ENCODE measurements around the gene AMN. TPM values are rescaled to one million over a fixed set of nuclear protein-coding genes. Genes with fewer than 3 reads are reported as not detected.

The AMN gene
- total RNA-seq, 6 donors from 2014 or later, result 14.9 to 56.6 (median 31.6) TPM

DNA sequence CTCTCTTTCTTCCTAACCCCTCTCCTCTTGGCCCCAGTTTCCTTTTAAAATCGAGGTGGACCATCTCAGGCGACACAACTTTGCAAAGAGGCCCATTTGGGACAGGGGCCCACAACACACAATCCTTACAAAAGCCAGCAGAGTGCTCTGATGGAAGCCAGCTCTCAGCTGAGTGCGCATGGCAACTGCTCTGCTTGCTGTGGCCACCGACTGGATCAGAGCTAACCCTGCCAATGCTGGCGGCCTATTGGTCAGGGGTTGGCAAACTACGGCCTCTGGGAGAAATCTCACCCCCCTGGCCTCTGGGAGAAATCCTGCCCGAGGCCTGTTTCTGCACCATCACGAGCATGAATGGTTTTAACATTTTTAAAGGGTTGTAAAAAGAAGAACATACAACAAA is 55.0 kb downstream of the AMN start:
- Histone ChIP-seq H3K4me3 (no peak overlapping the region), H3K27me3 (no peaks in the 10 kb centered on the region), H3K9me3 (no peaks in the 10 kb centered on the region), H3K36me3 (peaks cover 19 to 97% (median 86%) of the 10 kb centered on the region in 4 donors), H3K27ac (no peak overlapping the region), H3K4me1 (no peaks in the 10 kb centered on the region)
- TF ChIP-seq, protein P1, sequence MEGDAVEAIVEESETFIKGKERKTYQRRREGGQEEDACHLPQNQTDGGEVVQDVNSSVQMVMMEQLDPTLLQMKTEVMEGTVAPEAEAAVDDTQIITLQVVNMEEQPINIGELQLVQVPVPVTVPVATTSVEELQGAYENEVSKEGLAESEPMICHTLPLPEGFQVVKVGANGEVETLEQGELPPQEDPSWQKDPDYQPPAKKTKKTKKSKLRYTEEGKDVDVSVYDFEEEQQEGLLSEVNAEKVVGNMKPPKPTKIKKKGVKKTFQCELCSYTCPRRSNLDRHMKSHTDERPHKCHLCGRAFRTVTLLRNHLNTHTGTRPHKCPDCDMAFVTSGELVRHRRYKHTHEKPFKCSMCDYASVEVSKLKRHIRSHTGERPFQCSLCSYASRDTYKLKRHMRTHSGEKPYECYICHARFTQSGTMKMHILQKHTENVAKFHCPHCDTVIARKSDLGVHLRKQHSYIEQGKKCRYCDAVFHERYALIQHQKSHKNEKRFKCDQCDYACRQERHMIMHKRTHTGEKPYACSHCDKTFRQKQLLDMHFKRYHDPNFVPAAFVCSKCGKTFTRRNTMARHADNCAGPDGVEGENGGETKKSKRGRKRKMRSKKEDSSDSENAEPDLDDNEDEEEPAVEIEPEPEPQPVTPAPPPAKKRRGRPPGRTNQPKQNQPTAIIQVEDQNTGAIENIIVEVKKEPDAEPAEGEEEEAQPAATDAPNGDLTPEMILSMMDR (IDR thresholded peaks at IDR 0.05), result no peak
- TF ChIP-seq POLR2AphosphoS5 (IDR thresholded peaks at IDR 0.05) (no peak), POLR2A (IDR thresholded peaks at IDR 0.05) (no peak), EP300 (IDR thresholded peaks at IDR 0.05) (no peak)
- WGBS, 2 donors, result 92 to 94% methylated on average over 7 to 8 of the region's 8 CpGs
- ATAC-seq (ENCODE audit: low FRiP score in 2 of 2) (no peak), DNase-seq (no peak)

DNA sequence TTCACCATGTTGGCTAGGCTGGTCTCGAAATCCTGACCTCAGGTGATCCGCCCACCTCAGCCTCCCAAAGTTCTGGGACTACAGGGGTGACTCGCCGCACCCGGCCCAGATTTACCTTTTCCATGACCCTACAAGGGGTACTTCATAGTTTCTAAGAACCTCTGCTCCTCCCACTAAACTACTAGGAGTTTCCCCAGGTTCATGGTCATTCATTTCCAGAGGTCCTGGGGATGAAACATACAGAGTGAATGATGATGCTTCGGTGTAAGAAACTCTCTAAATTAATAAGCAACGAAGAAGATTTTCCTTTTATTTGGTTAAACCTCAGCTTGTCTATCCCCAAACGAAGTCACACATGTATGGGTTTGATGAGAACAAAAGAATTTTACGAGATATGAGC is 56.9 kb downstream of the AMN start:
- Histone ChIP-seq H3K4me3 (no peak overlapping the region), H3K27ac (no peak overlapping the region), H3K9me3 (no peaks in the 10 kb centered on the region), H3K4me1 (no peaks in the 10 kb centered on the region), H3K27me3 (no peaks in the 10 kb centered on the region), H3K36me3 (peaks cover 13 to 98% (median 86%) of the 10 kb centered on the region in 4 donors)
- ATAC-seq (ENCODE audit: low FRiP score in 2 of 2) (no peak), DNase-seq (no peak)
- WGBS, 2 donors, result 90 to 92% methylated on average over 9 of the region's 9 CpGs
- TF ChIP-seq POLR2A (IDR thresholded peaks at IDR 0.05) (no peak), EP300 (IDR thresholded peaks at IDR 0.05) (no peak), POLR2AphosphoS5 (IDR thresholded peaks at IDR 0.05) (no peak)
- TF ChIP-seq, protein P1 (IDR thresholded peaks at IDR 0.05), result no peak

DNA sequence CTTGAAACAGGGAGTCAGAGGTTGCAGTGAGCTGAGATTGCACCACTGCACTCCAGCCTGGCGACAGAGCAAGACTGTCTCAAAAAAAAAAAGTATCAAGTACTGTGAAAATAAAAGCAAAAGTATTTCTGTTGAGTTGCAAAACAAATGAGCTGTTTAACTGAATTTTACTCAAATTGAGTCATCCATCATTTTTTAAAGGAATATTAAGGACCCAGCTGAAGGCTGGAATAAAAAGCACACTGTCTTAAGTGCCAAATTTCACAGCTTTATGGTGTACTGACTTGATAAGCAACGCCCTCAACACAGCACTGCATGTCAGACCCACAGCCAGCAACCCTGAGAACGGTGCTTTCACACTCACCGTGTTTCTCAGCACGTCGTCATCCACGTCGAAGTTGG is 57.9 kb downstream of the AMN start:
- Histone ChIP-seq H3K4me1 (no peaks in the 10 kb centered on the region), H3K4me3 (no peak overlapping the region), H3K27me3 (no peaks in the 10 kb centered on the region), H3K9me3 (no peaks in the 10 kb centered on the region), H3K27ac (no peak overlapping the region), H3K36me3 (peaks cover 13 to 97% (median 86%) of the 10 kb centered on the region in 4 donors)
- 85 to 86% methylated on average over 8 of the region's 8 CpGs for whole genome bisulfite sequencing, 2 donors
- TF ChIP-seq POLR2AphosphoS5 (IDR thresholded peaks at IDR 0.05), result no peak
- no peak for TF ChIP-seq POLR2A (IDR thresholded peaks at IDR 0.05)
- TF ChIP-seq, protein P1 (IDR thresholded peaks at IDR 0.05), result no peak
- no peak for TF ChIP-seq EP300 (IDR thresholded peaks at IDR 0.05)
- no peak for ATAC-seq (ENCODE audit: low FRiP score in 2 of 2)
- no peak for DNase-seq

Other genes starting within 250 kb of the AMN start
- gene TRAF3, start 145.2 kb upstream of the AMN start, total RNA-seq, result 10 to 100 TPM; 14.7 to 45.4 (median 22.1) TPM
- 100 to 1,000 TPM; 108 to 268 (median 124) TPM for gene CDC42BPB, start 134.9 kb downstream of the AMN start, total RNA-seq
- not detected for gene LBHD2, start 161.5 kb downstream of the AMN start, total RNA-seq
- gene EXOC3L4, start 172.1 kb downstream of the AMN start, total RNA-seq, result 1 to 10 TPM in 5 of 6 donors, under 1 TPM in 1; 0.30 to 7.6 (median 2.9) TPM
- 100 to 1,000 TPM in 4 of 6 donors, 10 to 100 TPM in 2; 51.2 to 542 (median 229) TPM for gene TNFAIP2, start 200.8 kb downstream of the AMN start, total RNA-seq